Stimulated activated CD8-positive, alpha-beta memory T cell treated with anti-CD3 and anti-CD28 coated beads, Interleukin-4, amount 100 ng/mL, for 24 hours (primary cell): ENCODE data around the gene PRND.
"Not testable (repeated sequence)": the region's sequence is repeated elsewhere in the genome, so short reads cannot be mapped to it uniquely, and the experiment has no call there.

ENCODE experiments used
- DNase-seq: peaks from one replicate; pipeline ENCODE4 v3.0.0-alpha.2; 2020; ENCODE audit warnings: low read depth

Gene PRND

GRCh38 chr20:4708856-4709255 is 12.9 kb upstream of the PRND start:
- DNase-seq, result no peak

- DNase-seq, result no peak
These were observed 12.2 kb upstream of the PRND start for GRCh38 chr20:4709261-4710105.

GRCh38 chr20:4710106-4710475 is 11.6 kb upstream of the PRND start:
- no peak for DNase-seq

GRCh38 chr20:4711511-4711910 is 10.2 kb upstream of the PRND start:
- no peak for DNase-seq

- DNase-seq, result no peak
These were observed 8.3 kb upstream of the PRND start for GRCh38 chr20:4713401-4713800.

- DNase-seq, result no peak
These were observed 6.9 kb upstream of the PRND start for GRCh38 chr20:4714818-4715217.

GRCh38 chr20:4717816-4718570 is 3.7 kb upstream of the PRND start:
- no peak for DNase-seq

- no peak for DNase-seq
These were observed 2.5 kb upstream of the PRND start for GRCh38 chr20:4719190-4719589.

GRCh38 chr20:4720041-4720976 is 1.4 kb upstream of the PRND start:
- DNase-seq, result peak; percentile 58

- DNase-seq, result no peak
These were observed 746 bp upstream of the PRND start for GRCh38 chr20:4720977-4721349.

GRCh38 chr20:4722571-4722970 is 862 bp downstream of the PRND start:
- no peak for DNase-seq

- no peak for DNase-seq
These were observed 1.3 kb downstream of the PRND start for GRCh38 chr20:4722993-4723392.

- DNase-seq, result not testable (repeated sequence)
These were observed 1.8 kb downstream of the PRND start for GRCh38 chr20:4723553-4723952.

GRCh38 chr20:4724459-4725262 is 3.0 kb downstream of the PRND start:
- no peak for DNase-seq

- DNase-seq, result no peak
These were observed 3.5 kb downstream of the PRND start for GRCh38 chr20:4725263-4725550.

- no peak for DNase-seq
These were observed 5.1 kb downstream of the PRND start for GRCh38 chr20:4726710-4727397.

GRCh38 chr20:4728120-4728760 is 6.5 kb downstream of the PRND start:
- no peak for DNase-seq

GRCh38 chr20:4729265-4729664 is 7.6 kb downstream of the PRND start:
- no peak for DNase-seq

- no peak for DNase-seq
These were observed 9.1 kb downstream of the PRND start for GRCh38 chr20:4730780-4731179.

- DNase-seq, result no peak
These were observed 15.2 kb downstream of the PRND start for GRCh38 chr20:4736875-4737274.
